OCI-LY7 (cell line): Measurements from ENCODE around the gene GK2.

ENCODE experiments used
- CTCF ChIP-seq: fragments of 200-600 bp; sonication (generic); conservative IDR thresholded peaks from 2 replicates; pipeline ENCODE4 v1.5.1; 2014; ENCODE audit warnings: mild to moderate bottlenecking, antibody characterized with exemption, low read length, moderate library complexity, mixed read lengths
- EZH2phosphoT487 ChIP-seq: fragments of 200-600 bp; sonication (generic); IDR thresholded peaks from 2 replicates; pipeline ENCODE4 v1.6.1; 2018; ENCODE audit warnings: low read depth, borderline replicate concordance, mild to moderate bottlenecking, mixed run types, antibody characterized with exemption, low read length, moderate library complexity, mixed read lengths

DNA sequence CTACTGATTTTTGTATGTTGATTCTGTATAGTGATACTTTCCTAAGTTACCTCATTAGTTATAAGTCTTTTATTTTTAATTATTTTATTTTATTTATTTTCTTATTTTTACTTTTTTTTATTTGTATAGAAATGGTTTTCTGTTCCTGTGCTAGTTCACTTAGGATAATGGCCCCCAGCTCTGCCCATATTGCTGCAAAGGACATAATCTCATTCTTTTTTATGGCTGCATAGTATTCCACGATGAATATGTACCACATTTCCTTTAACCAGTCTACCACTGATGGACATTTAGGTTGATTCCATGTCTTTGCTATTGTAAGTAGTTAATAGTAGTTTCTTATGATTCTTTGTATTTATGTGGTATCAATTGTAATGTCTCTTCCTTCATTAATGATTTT lies 31.5 kb upstream of the GK2 start:
- TF ChIP-seq EZH2phosphoT487 (no peak), CTCF (no peak)
